Right atrium auricular region (tissue), 2 donors: ENCODE measurements around the gene ZNF483. TPM values are rescaled to one million over a fixed set of nuclear protein-coding genes. Genes with fewer than 3 reads are reported as not detected.
"Not testable (repeated sequence)": the region's sequence is repeated elsewhere in the genome, so short reads cannot be mapped to it uniquely, and the experiment has no call there.

Experiments used
- DNase-seq: peaks from one replicate; pipeline ENCODE4 v3.0.0-alpha.2; 2019; ENCODE audit warnings: low spot score
- H3K27ac ChIP-seq, 2 donors: fragments of 200-600 bp; sonication (generic); 1 replicate in 1 of 2; 2 replicates in 1 of 2; pipeline ENCODE4 v1.5.1; 2016 to 2019
- H3K27me3 ChIP-seq, 2 donors: fragments of 200-600 bp; sonication (generic); one replicate each; pipeline versions ENCODE4 v1.5.1 to v1.6.0; 2017 to 2019
- H3K36me3 ChIP-seq: fragments of 200-600 bp; sonication (generic); one replicate; pipeline ENCODE4 v1.5.1; 2016
- H3K4me1 ChIP-seq, 2 donors: fragments of 200-600 bp; sonication (generic); one replicate each; pipeline versions ENCODE4 v1.5.1 to v1.6.0; 2017 to 2019
- H3K4me3 ChIP-seq, 2 donors: fragments of 200-600 bp; sonication (generic); 1 replicate in 1 of 2; 2 replicates in 1 of 2; pipeline ENCODE4 v1.5.1; 2017 to 2019; ENCODE audit warnings: mild to moderate bottlenecking in 1 of 2, moderate library complexity in 1 of 2
- H3K9me3 ChIP-seq, 2 donors: fragments of 200-600 bp; sonication (generic); one replicate each; pipeline ENCODE4 v1.5.1; 2019
- CTCF ChIP-seq, 2 donors: fragments of 200-600 bp; sonication (generic); IDR thresholded peaks; one replicate each; pipeline ENCODE4 v1.5.1; 2019; ENCODE audit warnings: antibody characterized with exemption in 2 of 2
- total RNA-seq, 2 donors: library from RNA; depleted of rRNA; stranded (reverse); fragments of >200 nt; gene quantifications; one replicate each; pipeline ENCODE4 v1.1.0, GENCODE V29; 2016

ZNF483 gene
- total RNA-seq, 2 donors from 2014 or later = 5.5 to 6.9 TPM

- Histone ChIP-seq H3K4me1 (no peaks in the 10 kb centered on the region), H3K27me3 (no peaks in the 10 kb centered on the region), H3K4me3 (no peak overlapping the region), H3K27ac (no peak overlapping the region), H3K9me3 (peaks cover 0 to 34% of the 10 kb centered on the region in 2 donors), H3K36me3 (peaks cover 18% of the 10 kb centered on the region)
- no peak for DNase-seq
- TF ChIP-seq CTCF (IDR thresholded peaks at IDR 0.05) = no peak
Observed at GRCh38 chr9:111559000-111559610, 34.1 kb downstream of the ZNF483 start.

- Histone ChIP-seq H3K9me3 (peaks cover 0 to 12% of the 10 kb centered on the region in 2 donors), H3K4me1 (no peaks in the 10 kb centered on the region), H3K27me3 (no peaks in the 10 kb centered on the region), H3K4me3 (no peak overlapping the region), H3K36me3 (peaks cover 33% of the 10 kb centered on the region), H3K27ac (no peak overlapping the region)
- TF ChIP-seq CTCF (IDR thresholded peaks at IDR 0.05) = no peak
- DNase-seq = no peak
Observed at GRCh38 chr9:111561165-111561719, 36.3 kb downstream of the ZNF483 start.

- Histone ChIP-seq H3K4me3 (no peak overlapping the region), H3K9me3 (peaks cover 0 to 12% of the 10 kb centered on the region in 2 donors), H3K36me3 (peaks cover 78% of the 10 kb centered on the region), H3K4me1 (no peaks in the 10 kb centered on the region), H3K27ac (no peak overlapping the region), H3K27me3 (no peaks in the 10 kb centered on the region)
- no peak for DNase-seq
- no peak for TF ChIP-seq CTCF (IDR thresholded peaks at IDR 0.05)
Observed at GRCh38 chr9:111566234-111566633, 41.3 kb downstream of the ZNF483 start.

- not testable (repeated sequence) for H3K4me3 ChIP-seq, H3K27me3 ChIP-seq, DNase-seq, H3K27ac ChIP-seq, H3K4me1 ChIP-seq
- Histone ChIP-seq H3K36me3 (peaks cover 84% of the 10 kb centered on the region), H3K9me3 (peaks cover 0 to 12% of the 10 kb centered on the region in 2 donors)
Observed at GRCh38 chr9:111568127-111568526, 43.1 kb downstream of the ZNF483 start.

- Histone ChIP-seq H3K4me3 (no peak overlapping the region), H3K4me1 (no peaks in the 10 kb centered on the region), H3K27ac (no peak overlapping the region), H3K36me3 (peaks cover 90% of the 10 kb centered on the region), H3K9me3 (peaks cover 0 to 8% of the 10 kb centered on the region in 2 donors), H3K27me3 (no peaks in the 10 kb centered on the region)
- TF ChIP-seq CTCF (IDR thresholded peaks at IDR 0.05) = no peak
- DNase-seq = no peak
Observed at GRCh38 chr9:111572950-111573604, 48.1 kb downstream of the ZNF483 start.

- no peak for TF ChIP-seq CTCF (IDR thresholded peaks at IDR 0.05)
- H3K27ac ChIP-seq = no peak overlapping the region
- no peak for DNase-seq
- H3K36me3 ChIP-seq = peaks cover 50% of the 10 kb centered on the region
- no peaks in the 10 kb centered on the region for H3K27me3 ChIP-seq
- no peaks in the 10 kb centered on the region for H3K9me3 ChIP-seq
- no peaks in the 10 kb centered on the region for H3K4me1 ChIP-seq
- H3K4me3 ChIP-seq = no peak overlapping the region
Observed at GRCh38 chr9:111582888-111583287, 57.9 kb downstream of the ZNF483 start.
